HG02571 (cell line): ENCODE results near the gene RNF207.

ENCODE experiments used
- ATAC-seq: cut with Tn5 transposase; IDR thresholded peaks from one replicate; pipeline ENCODE4 v1.9.1; 2021; ENCODE audit warnings: mild to moderate bottlenecking, moderate library complexity; ENCODE audit not compliant: unreplicated experiment

Gene RNF207

GRCh38 chr1:6224718-6225117, 18.8 kb downstream of the RNF207 start:
- ATAC-seq = no peak

DNA sequence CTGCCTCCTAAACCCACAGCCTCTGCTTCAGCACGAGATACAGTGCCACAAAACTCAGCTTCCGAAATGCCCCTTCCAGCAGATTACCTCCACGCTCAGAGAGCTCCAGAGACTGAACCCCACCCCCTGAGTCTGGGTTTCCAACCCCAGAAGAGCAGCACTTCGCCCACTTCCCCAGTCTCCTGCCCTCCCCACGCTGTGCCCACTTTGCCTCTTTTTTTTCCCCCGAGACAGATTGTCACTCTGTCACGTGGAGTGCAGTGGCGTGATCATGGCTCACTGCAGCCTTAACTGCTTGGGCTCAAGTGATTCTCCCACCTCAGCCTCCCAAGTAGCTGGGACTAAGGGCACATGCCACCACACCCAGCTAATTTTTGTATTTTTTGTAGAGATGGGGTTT, 19.7 kb downstream of the RNF207 start:
- ATAC-seq = no peak

GRCh38 chr1:6233376-6233775, 27.5 kb downstream of the RNF207 start:
- ATAC-seq = no peak

GRCh38 chr1:6234502-6235295, 28.8 kb downstream of the RNF207 start:
- ATAC-seq = no peak

- ATAC-seq = peak; percentile 15
These were observed 29.4 kb downstream of the RNF207 start for GRCh38 chr1:6235296-6235677.

- ATAC-seq = no peak
These were observed 31.2 kb downstream of the RNF207 start for GRCh38 chr1:6237093-6237492.

DNA sequence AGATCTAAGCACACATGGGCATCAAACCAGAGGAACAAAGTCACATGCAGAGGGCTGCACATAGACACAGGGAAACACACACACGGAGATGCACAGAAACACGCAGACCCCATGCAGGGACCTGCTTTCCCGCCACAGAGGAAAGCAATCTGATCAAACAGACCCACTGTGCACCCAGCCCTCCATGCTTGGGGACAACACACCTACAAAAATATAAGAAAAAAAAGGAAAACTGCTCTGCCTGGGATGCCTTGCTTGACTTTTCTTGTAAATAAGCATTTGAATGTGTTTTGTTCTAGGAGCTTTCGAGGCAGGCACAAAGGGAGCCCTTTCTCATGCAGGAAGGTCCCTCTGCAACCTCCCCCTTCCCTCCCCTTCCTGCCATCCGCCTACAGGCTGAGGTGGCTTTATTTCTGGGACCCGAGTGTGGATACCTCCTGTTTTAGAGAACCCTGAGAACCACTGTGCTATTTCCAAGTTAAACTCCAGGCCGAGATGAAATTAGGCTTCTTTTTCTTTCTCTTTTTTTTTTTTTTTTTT, 33.4 kb downstream of the RNF207 start:
- ATAC-seq = no peak

- no peak for ATAC-seq
These were observed 34.2 kb downstream of the RNF207 start for GRCh38 chr1:6239950-6240768.

GRCh38 chr1:6241107-6241886, 35.4 kb downstream of the RNF207 start:
- ATAC-seq = no peak

DNA sequence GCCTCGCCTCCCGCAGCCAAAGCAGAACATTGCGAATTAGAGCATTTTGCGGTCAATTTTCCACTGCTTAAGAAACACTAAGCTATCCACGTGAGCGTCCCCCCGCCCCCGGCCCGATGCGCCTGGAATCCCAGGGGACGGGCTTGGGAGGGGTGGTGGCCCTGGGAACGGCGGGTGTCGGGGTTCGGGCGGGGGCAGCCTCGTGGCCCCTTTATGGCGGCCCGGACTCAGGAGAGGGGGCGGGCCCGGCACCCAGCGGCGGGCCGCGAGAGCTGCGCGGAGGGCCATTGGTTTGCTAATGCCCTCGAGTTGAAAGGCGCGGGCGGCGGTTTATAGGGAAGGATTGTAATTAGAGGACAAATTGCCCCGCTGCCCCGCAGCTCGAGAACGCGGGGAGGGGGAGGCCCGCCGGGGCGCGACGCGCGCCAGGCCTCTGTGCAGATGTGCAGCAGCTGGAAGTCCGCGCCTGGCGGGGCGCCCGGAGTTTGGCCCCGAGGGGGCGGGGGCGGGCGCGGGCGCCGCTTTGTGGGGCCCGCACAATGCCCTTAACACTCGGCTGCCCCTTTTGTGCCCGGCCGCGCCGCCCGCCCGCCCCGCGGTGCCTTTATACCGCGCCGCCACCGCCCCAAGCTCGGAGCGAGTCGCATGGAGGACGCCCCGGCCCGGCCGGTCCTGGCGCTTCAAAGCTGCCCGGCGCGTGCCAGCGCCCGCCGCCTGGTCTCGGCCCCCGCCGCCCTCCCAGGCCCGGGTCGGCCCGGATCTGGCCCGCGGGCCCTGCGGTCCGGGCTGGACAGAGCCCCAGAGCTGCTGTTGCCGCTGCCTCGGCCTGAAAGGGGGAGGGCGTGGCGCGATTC, 36.2 kb downstream of the RNF207 start:
- ATAC-seq = no peak

DNA sequence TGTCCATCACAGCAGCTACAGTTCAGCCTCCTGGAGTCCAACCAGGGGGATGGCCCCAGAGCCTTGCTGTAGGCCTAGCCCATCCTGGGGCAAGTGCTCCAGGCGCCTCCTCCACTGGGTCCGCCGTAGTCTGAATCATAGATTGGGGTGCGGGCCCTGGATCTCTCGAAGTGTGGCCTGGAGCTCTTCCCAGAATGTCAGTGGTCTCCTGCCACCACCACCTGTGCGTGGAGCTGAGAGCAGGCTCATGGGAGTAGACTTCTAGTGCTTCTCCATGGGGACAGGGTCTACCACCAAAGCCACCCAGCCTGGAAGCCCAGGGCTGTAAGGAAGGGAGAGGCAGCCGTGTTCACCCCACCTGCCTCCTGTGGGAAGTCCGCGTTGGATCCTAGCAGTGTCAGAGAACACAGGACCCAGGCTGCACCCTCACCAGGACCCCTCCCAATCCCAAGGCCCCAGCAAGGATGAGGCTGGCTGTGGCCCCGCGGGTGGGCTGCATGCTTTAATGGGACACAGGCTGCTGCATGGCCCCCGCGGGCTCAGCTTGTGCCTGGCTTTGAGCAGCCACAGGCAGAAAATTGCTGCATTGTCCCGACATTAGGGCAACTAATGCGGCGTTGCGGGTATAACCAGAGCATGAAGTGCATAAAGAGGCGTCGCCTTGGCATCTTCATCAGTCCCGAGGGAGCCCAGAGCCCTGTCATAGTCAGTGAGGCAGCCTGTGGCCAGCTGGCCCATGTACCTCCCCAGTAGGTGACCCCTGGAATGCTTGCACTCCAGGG, 37.3 kb downstream of the RNF207 start:
- no peak for ATAC-seq

DNA sequence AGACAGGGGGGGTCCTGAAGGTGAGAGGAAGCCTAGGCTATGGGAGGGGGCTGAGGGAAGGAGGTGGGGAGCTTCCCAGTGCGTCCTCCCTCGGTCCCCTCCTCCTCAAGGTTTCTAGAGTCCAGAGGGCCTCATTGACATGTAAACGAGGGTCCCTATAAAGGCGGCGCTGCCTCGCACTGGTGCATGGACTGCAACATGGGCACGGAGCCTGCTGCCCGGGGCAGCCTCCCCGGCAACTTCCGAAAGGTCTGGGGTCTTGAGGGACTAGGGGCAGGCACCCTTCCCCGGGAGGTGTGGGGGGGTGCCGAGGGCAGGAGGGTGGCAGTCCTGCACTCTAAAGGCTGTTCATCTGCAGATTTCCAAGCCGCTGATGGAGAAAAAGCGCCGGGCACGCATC, 38.1 kb downstream of the RNF207 start, which contains the start of gene HES3:
TSS of gene HES3 (plus strand) at position 187 of the 400 bp plus-strand sequence. CDS start at position 374, 187 bp downstream.
- no peak for ATAC-seq

DNA sequence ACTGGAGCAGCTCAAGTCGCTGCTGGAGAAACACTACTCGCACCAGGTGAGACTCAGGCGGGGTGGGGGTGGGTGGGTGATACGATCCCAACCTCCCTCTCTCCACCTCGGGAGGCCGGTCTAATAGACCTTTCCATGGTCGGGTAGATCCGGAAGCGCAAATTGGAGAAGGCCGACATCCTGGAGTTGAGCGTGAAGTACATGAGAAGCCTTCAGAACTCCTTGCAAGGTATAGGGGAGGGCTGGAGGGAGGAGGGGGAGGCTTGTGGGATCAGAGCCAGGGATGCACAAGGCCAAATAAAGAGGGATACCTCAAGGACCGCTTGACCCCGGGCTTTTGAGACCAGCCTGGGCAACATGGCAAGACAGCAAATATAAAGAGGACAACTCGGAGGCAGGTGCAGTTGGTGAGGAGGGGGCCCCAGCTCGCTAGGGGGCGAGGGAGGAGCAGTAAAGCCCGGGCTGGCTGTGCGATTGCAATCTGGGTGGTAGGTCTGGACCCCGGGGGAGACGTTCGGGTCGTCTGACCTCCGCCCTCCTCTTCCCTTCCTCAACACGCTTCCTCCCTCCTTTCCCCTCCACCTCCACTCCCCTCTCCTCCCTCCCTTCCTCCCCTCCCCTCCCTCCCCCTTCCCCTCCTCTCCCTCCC, 38.6 kb downstream of the RNF207 start:
- ATAC-seq = no peak

- ATAC-seq = no peak
These were observed 39.4 kb downstream of the RNF207 start for GRCh38 chr1:6245086-6245868.

DNA sequence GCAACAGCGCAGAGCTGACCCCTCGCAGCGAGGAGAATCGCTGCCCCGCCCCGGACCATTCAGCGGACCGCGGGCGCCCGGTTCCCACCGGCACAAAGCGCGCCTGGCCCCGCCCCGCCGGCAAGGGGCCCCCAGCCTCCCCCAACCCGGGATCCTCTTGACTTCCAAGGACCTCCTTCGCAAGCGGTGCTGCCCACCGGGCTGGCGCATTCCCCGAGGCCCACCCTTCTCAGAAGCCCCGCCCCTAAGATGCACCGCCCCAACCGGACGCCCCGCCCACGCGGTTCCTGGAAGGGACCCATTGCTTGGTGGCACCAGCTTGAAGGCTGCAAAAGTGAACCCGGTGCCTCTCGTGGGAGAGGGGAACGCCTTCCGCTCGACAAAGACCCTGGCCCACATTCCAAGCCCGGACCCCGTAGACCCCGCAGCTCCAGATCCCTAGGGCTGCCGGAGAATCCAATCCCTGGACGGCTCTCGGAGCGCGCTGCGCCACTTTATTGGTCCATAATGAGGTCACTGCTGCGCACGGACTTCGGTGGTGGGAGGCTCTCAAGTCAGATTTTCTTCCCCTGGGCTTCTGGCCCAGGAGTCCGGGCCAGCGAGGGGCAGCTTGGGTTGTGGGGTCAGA, 40.1 kb downstream of the RNF207 start:
- no peak for ATAC-seq

DNA sequence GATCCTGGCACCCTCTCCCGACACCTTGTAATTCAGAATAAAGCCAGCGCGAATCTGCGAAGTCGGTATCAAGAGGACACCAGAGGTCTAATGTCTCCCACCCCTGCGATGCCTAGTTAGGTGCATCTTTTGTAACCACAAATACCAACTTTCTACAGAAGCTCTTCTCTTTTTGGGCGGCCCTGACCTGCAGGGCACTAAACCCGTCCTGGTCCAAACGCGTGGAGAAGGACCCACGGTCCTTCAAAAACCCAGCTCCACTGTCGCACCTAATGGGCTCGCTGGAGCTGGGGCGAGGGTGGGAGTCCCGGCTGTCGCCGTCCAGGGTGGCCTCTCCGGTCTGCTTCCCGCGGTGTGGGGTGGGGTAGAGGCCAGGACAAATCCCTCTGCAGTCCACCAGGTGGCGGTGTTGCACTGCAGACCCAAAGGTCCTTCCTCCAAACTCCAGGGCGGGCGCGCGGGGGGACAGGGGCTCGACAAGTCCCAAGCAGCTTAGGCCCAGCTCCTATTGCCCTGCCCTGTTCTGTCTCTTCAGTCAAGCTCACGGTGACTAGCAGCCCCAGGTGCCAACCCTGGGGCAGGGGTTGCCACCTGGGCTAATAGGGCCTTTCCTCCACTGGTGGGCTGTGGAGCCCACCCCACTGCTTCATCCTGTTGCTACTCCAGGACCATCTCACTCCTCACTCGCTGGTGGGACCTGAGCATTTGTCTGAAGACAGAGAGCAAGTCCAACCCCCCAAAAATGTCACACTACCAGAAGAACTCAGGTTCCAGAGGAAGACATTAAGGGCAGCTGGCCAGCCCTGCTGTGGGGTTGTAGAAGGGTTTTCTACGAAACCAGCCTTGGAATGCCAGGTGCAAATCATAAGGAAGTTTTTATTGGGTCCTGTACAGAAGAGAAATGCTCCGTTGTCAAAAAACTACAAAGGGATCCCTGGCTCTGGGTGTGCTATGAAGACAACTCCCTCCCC, 40.9 kb downstream of the RNF207 start:
- no peak for ATAC-seq
